HG02588 (cell line): ENCODE results near the gene INTS13.
A peak's percentile ranks its signal among the peaks of the same experiment; 100 is the strongest.
"Not testable (repeated sequence)": the region's sequence is repeated elsewhere in the genome, so short reads cannot be mapped to it uniquely, and the experiment has no call there.

ENCODE experiments used
- ATAC-seq: cut with Tn5 transposase; IDR thresholded peaks from one replicate; pipeline ENCODE4 v1.9.1; 2021; ENCODE audit warnings: mild to moderate bottlenecking, moderate library complexity; ENCODE audit not compliant: unreplicated experiment

Gene INTS13

DNA sequence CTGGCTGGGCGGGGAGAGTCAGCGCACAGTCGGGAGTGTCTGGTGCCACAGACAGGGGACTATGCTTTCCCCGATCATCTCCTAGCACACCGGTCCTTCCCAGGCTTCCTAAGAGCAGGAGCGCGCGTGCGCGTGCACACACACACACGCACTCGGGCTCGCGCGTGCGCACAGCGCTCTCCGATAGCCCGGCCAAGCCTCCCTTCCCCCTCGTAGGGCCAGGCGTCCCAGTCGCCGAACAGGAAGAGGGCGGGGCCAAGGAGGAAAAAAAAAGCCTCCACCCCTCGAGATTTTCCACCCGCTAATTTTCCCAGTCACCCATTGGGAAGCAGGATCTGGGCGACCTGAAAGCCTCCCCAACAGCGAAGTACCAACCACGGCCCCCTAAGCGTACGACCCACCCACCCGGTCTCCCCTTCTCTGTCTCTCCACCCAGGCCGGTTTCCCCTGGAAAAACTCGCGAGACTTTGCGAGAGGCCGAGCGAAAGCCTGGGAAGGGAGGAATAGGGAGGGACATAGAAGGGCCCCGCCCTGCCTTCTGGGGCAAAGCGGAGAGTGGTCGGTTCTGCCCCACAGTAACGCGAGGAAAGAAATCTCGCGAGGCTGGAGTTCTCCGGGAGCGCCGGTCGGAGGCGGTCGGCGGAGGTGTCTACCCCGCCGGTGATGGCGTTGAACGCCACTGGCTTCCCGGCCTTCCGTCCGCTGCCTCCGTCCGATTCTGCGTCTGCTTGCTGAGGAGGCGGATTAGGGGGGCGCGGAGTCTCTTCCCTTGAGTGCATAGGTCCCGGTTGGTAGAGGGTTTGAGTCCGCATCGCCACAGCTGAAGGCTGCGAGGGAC lies at the start of gene INTS13, which contains the start of gene FGFR1OP2:
TSS of gene INTS13 (minus strand) at position 119 of the 838 bp plus-strand sequence. CDS start 1,178 bp downstream, outside the sequence.
TSS of gene FGFR1OP2 (plus strand) at position 608 of the 838 bp plus-strand sequence. CDS start 15,689 bp downstream, outside the sequence.
- ATAC-seq = peak; percentile 87

GRCh38 chr12:26982866-26983265 lies 45.1 kb upstream of the INTS13 start:
- ATAC-seq = no peak

GRCh38 chr12:26979733-26980132 lies 42.0 kb upstream of the INTS13 start:
- ATAC-seq = no peak

DNA sequence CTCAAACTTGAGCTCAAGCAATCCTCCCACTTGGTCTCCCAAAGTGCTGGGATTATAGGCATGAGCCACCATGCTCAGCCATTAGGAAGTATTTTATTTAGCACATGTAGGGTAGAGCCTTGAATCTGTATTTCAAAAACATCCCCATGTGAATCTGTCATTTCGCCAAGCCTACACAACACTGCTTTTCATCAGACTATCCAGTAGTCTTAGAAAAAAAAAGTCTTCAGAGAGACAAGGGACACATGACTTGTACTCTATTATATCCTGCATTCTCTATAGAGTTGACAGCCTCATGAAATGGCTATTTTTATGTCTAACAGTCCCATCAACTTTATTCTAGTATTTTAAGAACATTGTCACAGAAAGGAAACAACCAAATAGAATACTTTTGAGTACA lies 41.0 kb upstream of the INTS13 start:
- no peak for ATAC-seq

DNA sequence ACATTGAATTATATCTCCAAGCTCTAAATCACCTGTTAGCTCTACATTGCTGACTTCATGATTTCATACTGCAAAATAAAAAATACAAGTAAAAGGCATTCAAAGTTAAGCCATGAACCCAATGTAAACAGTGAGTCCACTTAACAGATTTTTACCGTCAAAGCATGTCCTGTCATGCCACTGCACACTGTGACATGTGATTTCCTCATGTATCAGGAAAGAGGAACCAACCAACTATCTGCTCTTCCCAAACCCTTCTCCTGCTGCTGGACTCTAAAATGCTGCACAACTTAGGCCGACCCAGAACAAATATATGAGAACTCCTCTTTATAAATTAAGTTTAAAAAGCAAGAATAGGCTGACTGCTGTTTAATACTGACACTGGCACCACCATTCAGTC lies 38.9 kb upstream of the INTS13 start:
- no peak for ATAC-seq

DNA sequence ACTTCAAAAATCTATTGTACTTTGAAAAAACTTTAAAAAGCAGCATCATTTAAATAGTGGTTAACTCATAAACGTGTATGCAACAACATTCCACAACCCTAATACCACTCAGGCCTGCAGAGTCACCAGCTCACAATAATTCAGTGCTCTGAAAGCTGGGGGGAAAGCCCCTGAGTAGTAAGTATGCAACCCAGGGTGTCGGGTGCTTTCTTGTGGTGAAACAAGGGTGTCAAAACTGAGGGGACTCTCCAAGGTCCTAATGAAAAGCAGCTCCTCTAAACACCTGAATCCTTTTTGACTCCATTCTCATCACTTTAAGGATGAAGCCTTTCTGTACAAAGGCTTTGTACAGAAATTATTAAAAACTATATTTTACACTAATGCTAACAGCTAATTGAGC lies 34.2 kb upstream of the INTS13 start:
- peak; percentile 98 for ATAC-seq

- no peak for ATAC-seq
Observed at GRCh38 chr12:26970136-26970535, 32.4 kb upstream of the INTS13 start.

DNA sequence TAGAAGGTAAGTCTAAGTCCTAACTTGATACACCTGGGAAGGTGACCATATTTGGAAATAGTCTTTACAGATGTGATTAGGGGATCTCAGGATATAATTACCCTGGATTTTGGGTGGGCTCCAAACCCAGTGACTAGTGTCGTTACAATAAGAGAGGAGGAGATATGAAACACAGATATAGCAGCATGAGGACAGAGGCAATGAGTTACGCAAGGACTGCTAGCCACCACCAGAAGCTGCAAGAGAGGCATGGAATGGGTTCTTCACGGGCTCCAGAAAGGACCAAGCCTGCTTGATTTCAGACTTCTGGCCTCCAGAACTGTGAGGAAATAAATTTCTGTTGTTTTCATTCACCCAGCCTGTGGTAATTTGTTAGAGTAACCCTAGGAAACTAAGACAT lies 29.1 kb upstream of the INTS13 start:
- no peak for ATAC-seq

- no peak for ATAC-seq
Observed at GRCh38 chr12:26963413-26963812, 25.6 kb upstream of the INTS13 start.

DNA sequence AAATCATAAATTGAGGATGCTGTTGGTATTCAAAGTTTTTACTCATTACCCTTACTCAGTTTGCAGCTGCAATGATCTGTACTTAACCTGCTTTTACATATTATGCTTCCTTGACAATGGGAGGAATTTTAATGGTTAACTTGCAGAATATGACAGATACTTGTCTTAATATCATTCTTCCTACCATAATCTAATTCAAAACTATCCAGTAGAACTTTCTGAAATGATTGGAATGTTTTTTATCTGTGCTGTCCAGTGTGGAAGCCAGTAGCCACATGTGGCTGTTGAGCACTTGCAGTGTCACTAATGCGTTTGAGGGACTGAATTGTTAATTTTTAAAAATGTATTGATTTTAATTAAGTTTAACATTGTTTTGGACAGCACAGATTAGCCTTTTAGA lies 24.0 kb upstream of the INTS13 start:
- ATAC-seq = no peak

DNA sequence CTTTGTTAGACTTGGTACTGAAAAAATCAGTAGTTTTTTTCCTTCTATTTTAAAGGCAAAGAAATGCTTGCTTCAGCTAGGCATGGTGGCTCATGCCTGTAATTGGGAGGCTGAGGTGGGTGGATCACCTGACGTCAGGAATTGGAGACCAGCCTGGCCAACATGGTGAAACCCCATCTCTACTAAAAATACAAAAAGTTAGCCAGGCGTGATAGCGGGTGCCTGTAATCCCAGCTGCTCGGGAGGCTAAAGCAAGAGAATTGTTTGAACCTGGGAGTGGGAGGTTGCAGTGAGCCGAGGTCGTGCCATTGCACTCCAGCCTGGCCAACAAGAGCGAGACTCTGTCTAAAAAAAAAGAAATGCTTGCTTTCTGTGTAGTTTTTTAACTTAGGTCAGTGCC lies 23.6 kb upstream of the INTS13 start:
- ATAC-seq = not testable (repeated sequence)

DNA sequence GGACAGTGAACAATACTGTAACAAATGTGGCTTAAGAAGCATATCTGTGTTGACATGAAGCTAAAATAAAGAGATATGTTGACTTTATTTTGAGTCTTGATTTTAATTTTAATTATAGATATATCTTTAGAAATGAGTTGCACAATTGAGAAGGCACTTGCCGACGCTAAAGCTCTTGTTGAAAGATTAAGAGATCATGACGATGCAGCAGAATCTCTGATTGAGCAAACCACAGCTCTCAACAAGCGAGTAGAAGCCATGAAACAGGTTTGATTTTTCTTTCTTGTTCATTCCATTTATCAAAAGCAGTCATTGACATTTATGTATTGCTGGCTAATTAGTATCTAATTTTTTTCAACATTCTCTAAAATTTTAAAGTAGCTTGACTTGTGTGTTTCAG lies 16.2 kb upstream of the INTS13 start:
- no peak for ATAC-seq

- ATAC-seq = no peak
Observed at GRCh38 chr12:26953447-26953846, 15.7 kb upstream of the INTS13 start.

- no peak for ATAC-seq
Observed at GRCh38 chr12:26948309-26948708, 10.5 kb upstream of the INTS13 start.

GRCh38 chr12:26941215-26941594 lies 3.4 kb upstream of the INTS13 start:
- no peak for ATAC-seq

DNA sequence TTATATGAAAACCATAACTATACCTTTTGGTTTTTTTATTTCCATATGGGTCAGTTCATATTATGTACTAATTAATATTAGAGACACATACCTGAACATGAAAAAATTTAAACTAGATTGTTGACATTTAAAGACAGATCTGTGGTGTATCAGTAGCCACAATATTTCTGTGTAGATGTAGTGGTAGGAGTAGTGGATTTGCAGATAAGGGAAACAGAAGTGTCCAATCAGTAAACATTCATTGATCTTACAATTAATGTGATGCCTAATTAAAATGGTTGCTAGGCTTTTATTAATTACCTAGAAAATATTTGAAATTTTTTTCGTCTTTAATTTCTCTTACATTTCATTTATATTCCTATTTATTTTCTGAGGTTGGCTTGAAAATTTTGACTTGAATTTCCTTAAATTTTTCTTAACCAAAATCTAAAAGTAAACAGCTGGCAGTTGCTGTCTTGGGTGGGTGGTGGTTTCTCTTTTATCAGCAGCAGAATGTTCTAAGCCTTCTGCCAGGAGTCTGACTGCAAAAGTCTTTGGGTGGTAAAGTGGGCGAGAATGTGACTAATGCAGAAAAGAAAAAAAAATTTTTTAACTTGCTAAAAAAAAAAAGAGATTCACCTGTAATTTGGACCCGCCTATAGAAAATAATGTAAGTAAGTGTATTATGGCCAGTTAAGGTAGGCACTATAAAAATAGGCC lies 2.9 kb upstream of the INTS13 start:
- no peak for ATAC-seq

DNA sequence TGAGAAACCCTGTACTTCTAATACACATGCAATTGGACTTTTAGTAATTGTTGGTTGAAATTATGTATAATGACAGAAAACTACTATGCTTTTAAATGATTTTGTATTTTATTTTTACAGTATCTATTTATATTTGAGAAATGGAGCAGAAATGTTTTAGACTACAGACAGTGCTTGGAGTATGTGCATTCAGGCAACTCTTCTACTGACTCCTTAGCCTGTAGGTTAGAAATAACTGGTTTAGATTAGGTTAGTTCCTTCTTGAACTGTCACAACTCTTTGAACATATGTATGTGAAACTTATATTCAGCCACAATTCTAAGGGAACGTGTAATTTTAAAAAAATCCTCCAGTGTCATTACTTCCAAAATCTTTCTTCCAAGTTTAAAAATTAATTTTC lies 2.2 kb upstream of the INTS13 start:
- ATAC-seq = no peak

GRCh38 chr12:26939192-26939832 lies 1.5 kb upstream of the INTS13 start:
- ATAC-seq = no peak

DNA sequence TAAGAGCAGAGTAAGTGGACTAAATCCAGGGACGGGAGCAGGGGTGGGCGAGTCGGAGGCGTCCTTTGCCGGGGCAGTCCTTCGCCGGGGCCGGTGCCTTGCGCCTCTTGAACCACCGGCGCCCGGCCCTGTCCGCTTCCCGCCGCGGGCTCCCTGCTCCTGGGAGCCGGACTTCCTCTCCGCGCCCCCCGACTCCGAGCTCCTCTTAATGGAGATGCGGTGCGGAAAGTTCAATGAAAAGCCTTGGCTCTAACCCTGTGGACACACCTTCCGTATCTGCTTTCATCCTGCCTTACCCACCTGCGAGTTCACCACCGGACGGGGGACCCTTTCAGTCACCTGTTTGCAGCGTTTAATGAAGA lies 901 bp upstream of the INTS13 start:
- ATAC-seq = peak; percentile 15

GRCh38 chr12:26937443-26937862 lies 328 bp downstream of the INTS13 start:
- ATAC-seq = no peak

DNA sequence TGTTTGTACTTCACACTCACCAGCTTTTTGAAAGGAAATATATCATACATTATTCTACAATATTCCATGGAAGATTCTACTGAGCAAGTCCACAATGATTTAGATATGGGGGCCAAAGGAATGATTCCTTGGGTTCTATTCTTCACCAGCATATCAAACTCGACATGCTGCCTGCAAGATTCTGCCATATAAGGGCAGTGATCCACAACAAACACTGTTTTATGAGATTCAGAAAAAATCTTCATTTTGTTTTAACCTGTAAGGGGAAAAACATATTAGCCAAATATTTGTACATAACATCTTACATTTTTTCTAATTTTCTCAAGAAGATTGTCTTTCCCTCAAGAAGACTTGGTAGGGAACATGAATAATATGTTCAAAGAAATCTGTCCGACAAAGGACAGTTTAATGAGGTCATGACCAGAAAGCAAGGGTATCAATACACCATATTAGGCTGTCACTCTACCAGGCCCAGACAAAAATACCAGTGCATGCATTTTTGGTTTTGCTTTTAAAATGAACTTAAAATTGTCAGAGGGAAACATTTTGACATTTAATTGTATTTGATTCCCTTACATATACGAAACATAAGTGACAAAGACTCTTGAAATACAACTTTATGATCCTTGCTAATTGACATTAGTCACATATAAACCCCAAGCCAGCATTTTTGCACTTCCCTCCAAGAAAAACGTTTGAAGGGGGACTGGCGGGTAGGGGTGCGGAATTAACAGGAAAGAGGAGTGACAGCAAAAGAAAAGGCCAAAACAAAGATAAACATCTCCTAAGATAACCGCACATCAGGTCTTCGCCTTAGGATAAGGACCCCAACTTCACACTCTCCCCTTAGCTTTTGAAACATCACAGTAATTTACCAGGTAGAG lies 980 bp downstream of the INTS13 start:
- no peak for ATAC-seq
